AG08396 (cell line): ENCODE data around the gene THAP9.

Experiments used
- DNase-seq: peaks from one replicate; pipeline ENCODE4 v3.0.0; 2012; ENCODE audit warnings: low spot score, mixed read lengths

THAP9 gene

DNA sequence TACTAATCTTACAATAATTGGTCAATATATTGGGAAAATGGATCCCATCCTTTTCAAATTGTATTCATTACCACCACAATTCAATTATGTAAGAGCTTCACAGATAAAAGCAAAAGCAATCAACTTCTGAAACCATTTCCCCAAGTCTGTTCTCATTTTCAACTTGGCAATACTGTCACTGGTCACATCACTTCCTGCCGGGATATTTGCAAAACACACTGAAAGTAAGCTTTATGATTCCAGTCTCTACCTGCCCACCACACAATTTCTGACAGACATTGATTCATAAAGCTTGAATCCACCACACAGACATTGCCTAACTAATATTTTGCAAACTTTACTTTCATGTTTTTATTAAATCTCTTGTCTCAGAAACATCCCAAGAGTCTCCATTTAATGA is 56.5 kb downstream of the THAP9 start:
- no peak for DNase-seq

DNA sequence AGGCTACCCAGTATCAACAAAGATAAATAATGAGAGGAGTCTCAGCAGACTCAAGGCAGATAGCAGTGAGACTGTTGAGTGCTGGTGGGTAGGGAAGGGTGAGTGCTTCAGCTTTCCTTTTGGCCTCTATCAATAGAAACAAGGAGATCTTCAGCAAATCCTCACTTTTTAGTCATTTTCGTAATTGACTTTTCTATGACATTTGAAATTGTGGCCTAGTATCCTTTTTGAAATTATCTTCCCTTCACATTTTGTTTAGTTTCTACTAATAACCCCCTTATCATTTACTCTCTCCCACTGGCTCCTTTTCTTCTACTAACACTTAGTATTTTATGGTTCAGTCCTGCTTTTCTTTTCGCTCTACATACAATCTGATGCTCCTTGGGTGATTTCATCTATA is 65.2 kb downstream of the THAP9 start:
- DNase-seq = no peak

DNA sequence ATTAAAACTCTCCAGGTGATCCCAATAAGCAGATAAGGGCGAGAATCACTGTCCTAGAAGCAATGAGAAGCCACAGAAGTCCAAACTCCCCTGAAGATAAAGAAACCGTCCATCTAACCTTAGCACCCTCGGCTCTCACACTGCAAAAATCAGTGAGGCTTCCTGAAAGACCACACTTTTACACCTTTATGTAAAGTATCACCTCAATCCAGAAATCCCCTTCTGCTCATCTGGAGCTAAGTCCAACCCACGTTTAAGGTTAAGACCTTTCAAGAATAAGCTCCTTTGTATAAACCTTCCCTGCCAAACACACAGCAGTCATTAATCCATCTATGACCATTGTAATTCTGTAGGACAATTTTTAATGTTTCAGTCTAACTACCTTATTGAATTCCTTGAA is 68.4 kb downstream of the THAP9 start:
- no peak for DNase-seq

DNA sequence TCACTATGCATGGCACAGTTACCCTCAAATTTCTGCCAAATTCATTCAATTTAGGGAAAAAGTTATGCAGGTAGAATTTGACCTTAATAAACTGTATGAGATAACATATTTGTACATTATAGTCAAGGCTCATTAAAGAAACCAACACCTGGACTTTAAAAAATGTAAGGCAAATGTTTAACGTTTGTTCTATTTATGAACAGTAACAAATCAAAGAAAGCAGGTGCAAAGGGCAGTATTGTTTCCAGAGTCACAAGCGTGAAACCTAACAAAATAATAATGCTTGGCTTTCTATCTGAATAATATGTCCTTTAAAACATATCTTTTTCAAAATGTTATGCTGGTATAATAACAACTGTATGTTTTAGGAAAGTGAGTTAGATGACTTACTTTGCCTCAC is 68.9 kb downstream of the THAP9 start:
- DNase-seq = no peak
